Measurements from ENCODE around the gene FAM234A. TPM values are rescaled to one million over a fixed set of nuclear protein-coding genes. Genes with fewer than 3 reads are reported as not detected.
"Not testable (repeated sequence)": the region's sequence is repeated elsewhere in the genome, so short reads cannot be mapped to it uniquely, and the experiment has no call there.

FAM234A gene, protein sequence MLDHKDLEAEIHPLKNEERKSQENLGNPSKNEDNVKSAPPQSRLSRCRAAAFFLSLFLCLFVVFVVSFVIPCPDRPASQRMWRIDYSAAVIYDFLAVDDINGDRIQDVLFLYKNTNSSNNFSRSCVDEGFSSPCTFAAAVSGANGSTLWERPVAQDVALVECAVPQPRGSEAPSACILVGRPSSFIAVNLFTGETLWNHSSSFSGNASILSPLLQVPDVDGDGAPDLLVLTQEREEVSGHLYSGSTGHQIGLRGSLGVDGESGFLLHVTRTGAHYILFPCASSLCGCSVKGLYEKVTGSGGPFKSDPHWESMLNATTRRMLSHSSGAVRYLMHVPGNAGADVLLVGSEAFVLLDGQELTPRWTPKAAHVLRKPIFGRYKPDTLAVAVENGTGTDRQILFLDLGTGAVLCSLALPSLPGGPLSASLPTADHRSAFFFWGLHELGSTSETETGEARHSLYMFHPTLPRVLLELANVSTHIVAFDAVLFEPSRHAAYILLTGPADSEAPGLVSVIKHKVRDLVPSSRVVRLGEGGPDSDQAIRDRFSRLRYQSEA
- total RNA-seq, result 59.2 and 76.1 TPM in 2 replicates

DNA sequence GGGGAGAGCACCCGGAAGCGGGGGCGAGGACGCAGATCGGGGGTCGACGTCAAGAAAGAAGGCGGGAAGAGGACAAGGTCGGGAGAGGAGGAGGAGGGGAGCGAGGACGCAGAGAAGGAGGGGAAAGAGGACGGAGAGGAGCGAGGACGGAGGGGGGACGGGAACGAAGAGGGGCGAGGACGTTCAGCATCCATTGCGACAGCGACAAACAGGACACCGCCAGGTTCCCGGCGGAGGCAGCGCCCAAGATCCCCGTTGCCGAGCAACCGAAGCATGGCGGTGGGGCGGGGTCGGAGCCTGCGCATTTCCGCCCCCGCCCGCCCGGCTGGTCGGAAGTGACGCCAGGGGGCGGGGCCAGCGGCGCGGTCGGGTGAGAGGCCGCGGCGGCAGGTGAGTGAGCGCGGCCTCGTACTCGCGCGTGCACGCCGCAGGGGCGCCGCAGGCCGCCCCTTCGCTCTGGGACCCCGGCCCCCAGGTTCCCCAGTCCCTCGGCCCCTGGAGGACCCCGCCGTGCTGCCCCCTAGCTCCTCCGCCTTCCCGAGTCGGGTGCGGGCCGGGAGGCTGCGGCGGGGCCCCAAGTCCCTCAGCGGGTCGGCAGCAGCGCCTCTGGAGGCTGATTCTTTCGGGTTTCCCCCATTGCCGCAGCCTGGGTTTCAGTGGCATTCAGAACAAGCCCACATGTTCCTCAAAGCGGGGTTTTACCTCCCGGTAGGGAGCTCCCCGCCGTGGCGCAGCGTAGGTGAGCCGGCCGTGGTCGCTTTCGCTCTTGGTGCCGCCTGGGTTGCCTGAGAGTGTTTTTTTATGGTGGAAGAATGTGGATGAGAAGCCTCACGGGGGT lies at the start of gene FAM234A:
FAM234A (plus strand) TSS at position 354 of the 838 bp plus-strand sequence. CDS start 19,593 bp downstream, outside the sequence.
- DNase-seq, result peak; percentile 93

DNA sequence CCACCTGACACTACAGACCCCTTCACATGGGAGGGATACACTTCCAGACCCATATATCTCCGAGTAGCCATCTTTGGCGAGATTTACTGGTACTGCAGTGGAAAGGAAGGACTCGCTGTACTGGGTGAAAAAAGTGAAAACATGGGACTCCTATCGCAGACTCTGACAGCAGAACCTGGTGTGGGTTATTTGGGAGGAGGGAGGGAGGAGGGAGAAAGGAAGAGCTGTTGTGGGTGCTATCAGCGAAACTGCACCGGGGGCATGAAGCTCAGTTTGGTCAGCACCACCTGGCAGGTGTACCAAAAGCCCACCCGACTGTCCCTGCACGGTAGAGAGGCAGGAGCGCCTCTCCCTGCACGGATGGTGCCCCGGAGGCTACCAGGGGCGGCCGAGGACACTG lies 49.4 kb upstream of the FAM234A start:
- DNase-seq, result no peak

DNA sequence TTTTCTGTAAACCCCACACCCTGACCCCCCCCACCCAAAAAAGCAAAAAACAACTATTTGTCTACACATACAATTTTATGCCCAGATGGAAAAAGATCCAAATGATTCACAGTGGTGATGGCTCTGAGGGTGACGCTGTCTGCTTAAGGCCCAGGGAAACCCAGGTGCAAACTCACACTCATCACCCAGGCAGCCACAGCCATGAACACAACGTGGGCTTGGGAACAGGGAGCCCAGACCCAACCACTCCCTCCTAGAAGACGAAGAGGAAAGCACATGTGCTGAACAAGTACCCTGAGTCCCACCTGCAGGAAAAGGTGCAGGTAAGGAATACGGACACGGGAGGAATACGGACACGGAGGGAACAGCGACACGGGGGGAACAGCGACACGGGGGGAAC lies 48.9 kb upstream of the FAM234A start:
- DNase-seq, result no peak

DNA sequence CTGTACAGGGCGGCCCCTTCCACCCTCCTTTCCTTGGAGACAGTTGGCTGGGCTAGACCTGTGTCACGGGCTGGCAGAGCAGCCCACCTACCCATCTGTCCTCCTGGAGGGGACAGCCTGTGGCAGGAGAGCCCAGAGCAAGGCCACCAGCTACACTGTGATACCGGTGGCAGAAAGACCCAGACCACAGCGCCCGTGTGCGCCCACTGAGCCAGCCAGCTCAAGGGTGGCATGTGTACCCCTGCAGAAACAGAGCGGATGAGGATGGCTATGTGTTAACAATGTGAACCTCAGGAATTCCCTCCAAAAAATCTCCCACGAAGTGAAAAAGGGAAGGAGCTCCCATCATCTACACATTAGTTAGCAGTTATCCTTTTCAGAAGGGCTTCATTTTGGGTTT lies 47.3 kb upstream of the FAM234A start:
- DNase-seq, result no peak

DNA sequence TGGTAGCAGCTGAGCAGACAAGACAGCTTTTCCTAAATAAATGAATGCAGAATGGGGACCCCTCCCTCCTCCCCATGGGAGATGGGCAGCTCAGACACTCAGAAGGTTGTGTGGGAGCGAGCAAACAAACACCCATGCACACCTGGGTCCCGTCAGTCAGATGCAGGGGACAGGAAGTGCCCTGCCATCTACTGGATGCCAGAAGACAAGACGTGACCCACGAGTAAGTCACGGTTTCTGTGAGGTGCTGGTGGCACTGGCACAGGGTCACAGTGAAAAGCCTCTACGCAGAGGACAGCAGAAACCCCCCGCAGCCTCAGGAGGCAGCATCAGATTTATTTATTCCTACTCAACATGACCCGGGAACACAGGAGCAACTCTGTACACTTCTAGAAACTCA lies 45.9 kb upstream of the FAM234A start:
- no peak for DNase-seq

DNA sequence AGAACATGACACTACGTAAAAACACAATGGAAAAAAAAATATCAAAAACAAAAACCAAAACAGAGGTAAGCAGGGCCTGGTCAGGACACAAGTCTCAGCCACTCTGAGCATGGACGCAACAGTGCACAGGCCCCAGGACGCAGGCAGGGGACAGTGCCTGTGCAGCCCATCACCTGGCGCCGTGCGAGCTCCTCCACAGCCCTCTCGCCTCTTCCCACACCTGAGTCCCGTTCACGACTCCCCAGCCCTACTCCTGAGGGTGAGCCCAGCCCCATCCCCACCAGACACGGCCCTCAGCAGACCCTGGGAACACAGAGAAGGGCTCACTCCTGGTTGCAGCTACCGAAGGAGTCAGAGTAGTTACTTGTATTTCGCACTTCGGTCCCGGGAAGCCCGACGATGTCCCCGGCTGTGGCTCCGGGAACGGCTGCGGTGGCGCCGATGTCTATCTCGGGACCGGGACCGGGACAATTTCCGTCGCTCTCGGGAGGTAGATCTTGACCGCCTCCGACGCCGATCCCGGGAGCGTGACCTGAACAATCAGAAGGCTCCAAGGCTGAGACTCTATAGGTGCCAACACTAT lies 44.9 kb upstream of the FAM234A start:
- no peak for DNase-seq

DNA sequence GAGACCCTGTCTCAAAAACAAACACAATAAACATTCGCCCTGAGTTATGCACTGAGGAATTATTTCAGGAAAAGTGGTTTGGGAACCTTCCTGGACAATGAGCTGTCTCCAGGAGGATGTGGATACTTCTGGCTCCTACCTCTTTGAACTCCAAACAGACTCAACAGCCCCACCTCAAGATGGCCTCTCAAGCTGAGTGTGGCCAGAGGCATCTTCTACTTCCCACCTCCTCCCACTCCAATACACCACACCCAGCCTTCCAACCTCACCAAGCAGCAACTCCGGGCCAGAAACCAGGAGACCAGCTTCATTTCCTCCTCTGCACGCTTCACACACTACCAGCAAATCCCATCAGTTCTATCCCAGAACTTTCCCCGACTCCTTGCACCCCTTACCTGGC lies 42.8 kb upstream of the FAM234A start:
- DNase-seq, result no peak

DNA sequence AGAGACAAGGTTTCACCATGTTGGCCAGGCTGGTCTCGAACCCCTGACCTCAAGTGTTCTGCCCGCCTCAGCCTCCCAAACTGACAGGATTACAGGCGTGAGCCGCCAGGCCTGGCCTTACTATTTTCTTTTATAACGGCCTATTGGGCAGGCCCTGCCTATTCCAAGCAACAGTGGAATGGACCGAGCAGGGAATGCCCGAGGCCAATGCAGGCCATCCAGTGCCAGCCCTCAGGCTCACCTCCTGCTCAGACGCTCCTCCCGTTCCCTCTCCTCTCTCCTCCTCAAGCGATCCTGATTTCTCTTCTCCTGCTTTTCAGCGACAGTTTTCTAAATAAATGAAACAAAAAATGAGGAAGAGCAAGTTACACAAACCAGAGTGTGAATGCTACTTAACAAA lies 41.9 kb upstream of the FAM234A start:
- no peak for DNase-seq

DNA sequence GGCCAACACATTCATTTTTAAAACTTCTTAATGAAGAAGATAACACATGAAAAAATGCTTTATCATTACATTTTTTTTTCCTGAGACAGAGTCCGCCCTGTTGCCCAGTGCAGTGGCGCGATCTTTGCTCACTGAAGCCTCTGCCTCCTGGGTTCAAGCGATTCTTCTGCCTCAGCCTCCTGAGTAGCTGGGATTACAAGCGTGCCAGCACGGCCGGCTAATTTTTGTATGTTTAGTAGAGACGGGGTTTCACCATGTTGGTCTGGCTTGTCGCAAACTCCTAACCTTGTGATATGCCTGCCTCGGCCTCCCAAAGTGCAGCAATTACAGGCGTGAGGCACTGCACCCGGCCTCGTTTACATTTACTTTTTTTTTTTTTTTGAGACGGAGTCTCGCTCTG lies 41.2 kb upstream of the FAM234A start:
- no peak for DNase-seq

DNA sequence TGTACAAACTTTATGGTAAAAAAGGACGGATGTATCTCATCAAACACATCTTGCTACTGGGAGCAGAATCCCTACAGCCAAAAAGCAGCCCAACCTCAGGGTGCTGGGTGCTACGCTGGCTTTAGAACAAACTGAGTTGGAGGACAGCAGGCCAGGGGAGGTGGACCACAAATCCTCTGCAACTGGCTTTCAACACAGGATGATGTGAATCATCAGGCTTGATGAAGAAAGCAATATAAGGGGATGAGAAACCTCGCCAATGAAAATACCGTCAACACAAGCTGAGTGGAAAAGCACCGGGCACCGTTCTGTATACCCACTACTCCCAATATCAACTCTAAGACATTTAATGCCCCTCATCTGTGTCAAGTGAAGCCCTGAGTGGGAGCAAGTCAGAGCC lies 40.1 kb upstream of the FAM234A start:
- DNase-seq, result no peak

DNA sequence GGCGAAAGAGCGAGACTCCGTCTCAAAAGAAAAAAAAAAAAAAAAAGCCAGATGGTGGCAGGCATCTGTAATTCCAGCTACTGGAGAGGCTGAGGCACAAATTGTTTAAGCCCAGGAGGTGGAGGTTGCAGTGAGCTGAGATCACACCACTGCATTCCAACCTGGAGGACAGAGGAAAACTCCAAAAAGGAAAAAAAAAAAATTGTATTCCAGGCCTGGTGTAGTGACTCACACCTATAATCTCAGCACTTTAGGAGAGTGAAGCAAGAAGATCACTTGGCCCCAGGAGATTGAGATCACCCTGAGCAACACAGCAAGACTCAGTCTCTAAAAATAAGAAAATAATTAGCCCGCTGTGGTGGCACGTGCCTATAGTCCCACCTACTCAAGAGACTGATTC lies 34.2 kb upstream of the FAM234A start:
- no peak for DNase-seq

DNA sequence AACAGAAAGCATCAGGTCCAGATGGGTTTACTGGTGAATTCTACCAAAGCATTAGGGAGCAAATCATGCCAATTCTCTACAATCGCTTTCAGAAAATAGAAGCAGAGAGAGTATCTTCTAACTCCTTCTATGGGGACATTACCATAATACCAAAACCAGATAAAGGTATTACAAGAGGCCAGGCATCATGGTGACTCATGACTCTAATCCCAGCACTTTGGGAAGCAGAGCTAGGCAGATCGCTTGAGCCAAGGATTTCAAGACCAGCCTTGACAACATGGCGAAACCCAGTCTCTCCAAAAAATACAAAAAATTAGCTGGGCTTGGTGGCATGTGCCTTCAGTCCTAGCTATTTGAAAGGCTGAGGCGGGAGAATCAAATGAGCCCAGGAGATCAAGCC lies 31.4 kb upstream of the FAM234A start:
- DNase-seq, result no peak

DNA sequence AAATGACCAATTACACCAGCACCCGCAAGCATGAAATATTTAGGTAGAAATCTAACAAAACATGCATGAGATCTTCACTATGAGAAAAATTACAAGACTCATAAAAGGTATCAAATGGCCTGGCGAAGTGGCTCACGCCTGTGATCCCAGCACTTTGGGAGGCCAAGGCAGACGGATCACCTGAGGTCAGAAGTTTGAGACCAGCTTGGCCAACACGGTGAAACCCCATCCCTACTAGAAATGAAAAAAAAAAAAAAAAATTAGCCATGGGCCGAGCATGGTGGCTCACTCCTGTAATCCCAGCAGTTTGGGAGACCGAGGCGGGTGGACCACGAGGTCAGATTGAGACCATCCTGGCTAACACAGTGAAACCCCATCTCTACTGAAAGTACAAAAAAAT lies 30.6 kb upstream of the FAM234A start:
- not testable (repeated sequence) for DNase-seq

DNA sequence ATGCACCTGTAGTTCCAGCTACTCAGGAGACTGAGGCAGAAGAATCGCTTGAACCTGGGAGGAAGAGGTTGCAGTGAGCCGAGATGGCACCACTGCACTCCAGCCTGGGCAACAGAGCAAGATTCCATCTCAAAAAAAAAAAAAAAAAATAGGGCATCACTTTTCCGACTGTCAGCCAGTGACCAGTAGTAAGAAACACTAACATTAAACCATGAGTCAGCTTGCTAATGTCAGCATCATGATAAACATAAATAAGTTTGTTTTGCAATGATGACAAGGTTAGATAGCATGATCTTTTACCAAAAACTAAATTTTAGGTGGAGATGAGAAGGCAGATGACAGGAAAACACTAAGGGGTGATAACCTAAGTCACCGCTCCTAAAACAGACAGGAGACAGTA lies 25.3 kb upstream of the FAM234A start:
- not testable (repeated sequence) for DNase-seq

DNA sequence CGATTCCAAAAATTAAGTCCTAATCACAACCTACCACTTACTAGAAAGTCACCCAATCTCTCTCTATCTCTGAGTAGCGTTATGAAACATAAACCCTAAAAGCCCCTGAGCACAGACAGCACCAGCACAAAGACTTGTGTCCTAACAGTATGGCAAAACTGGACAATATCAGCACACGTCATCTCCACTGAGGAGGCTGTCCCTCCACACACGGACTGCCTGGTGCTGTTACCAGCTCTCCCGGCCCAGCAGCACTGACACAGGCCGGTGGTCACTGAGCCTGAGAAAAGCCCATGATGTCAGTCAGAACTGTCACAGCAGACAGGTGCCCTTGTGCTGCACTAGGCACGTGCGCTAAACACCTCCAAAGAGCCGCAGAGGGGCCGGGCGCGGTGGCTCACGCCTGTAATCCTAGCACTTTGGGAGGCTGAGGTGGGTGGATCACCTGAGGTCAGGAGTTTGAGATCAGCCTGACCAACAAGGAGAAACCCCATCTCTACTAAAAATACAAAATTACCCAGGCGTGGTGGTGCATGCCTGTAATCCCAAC lies 22.9 kb upstream of the FAM234A start:
- not testable (repeated sequence) for DNase-seq

DNA sequence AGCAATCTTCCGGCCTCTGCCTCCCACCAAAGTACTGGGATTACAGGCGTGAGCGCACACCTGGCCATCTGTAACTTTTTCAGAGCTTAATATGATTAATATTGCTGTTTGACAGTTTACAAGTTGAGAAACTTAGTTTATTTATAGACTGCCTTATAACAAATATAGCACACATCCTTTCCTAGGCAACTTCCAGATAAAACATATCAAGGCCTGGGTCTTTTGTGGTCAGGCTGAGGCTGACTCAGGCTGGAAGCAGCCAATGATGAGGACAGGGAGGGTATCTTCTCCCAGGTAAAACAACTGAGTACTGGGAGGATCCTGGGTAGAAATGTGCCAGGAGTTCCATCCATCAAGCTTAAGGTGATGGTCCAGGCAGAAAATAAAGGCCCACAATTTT lies 21.6 kb upstream of the FAM234A start:
- no peak for DNase-seq

DNA sequence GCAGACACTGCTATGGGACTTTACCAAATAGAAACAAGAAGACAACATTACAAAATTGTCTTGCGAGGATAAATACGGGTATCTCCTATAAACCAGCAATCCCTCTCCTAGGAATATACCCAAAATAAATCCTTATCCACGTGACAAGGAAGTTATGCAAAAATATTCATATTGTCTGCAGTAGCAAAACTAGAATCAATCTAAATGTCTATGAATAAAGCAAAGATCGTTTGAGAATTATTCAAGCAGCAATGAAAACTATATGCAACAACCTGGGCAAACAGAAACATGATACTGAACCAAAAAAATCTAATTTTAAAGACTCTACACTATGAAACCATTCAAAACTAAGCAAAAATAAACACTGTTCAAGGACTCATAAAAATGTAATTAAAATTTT lies 14.6 kb upstream of the FAM234A start:
- no peak for DNase-seq

DNA sequence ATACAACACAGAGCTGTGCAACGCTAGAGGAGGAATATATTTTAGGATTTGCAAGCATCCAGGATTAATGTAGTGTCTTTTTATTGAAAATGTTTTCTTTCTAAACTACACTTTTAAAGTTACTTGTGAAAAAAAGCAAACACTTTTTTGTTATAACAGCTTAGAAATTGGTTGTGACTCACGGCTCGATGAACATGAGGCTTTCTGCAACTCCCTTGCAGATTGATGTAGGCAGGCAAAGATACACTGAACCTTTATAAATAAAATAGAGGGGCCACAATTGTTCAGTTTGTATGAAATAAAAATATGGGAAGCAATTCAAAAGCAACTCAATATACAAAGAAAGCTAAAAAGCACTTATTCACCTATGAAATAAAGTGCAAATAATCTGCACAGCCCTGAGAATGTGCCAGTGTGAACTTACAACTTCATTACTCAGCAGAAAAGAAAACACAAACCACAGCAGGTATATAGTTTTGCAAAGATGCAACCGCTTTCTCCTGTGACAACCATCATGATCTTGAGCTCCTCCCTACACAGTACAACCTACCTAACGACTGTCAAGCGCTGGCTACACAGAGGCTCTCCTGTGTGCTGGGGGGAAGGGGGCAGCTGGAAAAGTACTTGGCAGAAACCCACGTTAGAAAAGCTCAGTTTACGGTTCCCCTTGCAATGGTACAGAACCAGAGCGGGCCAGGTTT lies 6.3 kb upstream of the FAM234A start:
- DNase-seq, result peak; percentile 41

DNA sequence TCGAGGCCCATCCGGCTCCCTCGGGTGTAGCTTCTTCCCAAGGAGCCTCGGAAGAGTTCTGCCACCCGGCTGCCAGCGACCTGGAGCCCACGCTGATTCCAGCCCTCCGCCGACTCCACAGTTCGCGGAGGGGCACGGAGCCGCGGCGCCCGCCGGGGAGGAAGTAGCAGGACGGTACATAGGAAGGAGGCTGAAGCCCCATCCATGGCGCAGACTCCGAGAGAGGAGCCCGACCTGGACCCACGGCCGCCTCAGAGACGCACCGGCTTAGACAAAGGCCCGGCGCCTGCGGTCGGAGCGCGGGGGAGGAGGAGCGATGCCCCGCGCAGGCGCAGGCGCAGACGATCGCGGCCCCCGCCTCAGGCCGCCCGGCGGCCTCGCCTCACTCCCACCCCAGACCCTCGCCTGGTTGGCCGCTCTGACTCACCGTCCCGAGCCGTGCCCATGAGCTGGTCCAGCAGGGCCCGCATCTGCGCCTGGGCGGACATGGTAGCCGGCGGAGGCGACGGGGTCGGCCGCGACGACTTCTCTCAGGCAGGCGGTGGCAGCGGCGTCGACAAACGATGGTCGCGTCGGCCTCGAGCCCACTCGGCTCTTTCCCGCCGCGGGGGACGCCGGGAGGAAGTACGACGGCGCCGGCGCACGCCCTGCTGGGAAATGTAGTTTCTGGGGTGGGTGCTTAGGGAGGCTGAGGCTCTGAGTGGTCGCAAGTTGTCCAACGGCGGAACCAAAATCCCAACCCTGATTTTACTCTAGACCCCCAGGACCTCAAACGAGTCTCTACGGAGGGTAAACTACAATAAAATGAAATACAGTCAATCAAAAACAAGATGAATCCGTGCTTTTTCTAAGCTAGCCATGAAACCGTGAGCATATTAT lies 5.5 kb upstream of the FAM234A start, which contains the start of gene LUC7L:
LUC7L (minus strand) TSS at position 598 of the 879 bp plus-strand sequence; CDS start at position 488, 110 bp downstream.
- peak; percentile 93 for DNase-seq

DNA sequence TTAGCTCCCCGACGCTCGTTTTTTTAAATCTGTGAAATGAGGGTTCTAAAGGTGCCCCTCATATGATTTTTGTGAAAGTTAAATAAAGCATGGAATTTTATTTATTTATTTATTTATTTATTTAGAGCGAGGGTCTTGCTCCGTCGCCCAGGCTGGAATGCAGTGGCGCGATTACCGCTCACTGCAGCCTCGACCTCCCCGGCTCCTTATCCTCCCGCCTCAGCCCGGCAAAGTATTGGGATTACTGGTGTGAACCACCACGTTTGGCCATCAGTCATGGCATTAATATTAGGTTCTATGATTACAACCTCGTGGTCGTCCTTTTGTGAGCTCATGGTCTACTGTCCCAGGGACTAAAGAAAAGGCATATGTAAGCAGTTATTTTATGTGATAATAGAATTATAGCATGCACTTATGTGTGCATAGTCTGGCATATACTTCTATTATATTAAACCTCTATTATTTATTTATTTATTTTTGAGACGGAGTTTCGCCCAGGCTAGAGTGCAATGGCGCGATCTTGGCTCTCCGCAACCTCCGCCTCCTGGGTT lies 4.8 kb upstream of the FAM234A start:
- no peak for DNase-seq

DNA sequence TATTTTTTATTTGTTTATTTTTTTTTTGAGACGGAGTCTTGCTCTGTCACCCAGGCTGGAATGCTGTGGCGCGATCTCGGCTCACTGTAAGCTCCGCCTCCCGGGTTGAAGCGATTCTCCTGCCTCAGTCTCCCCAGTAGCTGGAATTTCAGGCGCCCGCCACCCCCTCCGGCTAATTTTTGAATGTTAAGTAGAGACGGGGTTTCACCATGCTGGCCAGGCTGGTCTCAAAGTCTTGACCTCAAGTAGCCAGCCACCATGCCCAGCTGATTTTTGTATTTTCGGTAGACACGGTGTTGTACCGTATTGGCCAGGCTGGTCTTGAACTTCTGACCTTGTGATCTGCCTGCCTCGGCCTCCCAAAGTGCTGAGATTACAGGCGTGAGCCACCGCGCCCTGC lies 4.3 kb upstream of the FAM234A start:
- not testable (repeated sequence) for DNase-seq
